Astrocyte (in vitro differentiated cells and primary cell): ENCODE measurements around the gene DIRAS1.

Experiments used
- CTCF ChIP-seq: IDR thresholded peaks from 2 replicates; pipeline ENCODE4 v1.5.1; 2011; ENCODE audit warnings: low read depth, mild to moderate bottlenecking, inconsistent platforms, low read length, moderate library complexity; ENCODE audit not compliant: insufficient read depth
- EZH2 ChIP-seq: IDR thresholded peaks from 2 replicates; pipeline ENCODE4 v1.6.1; 2012; ENCODE audit warnings: mild to moderate bottlenecking, low read length, inconsistent platforms; ENCODE audit not compliant: insufficient read depth

GRCh38 chr19:2668175-2668763, 52.9 kb downstream of the DIRAS1 start:
- TF ChIP-seq EZH2 (no peak), CTCF (no peak)
